ENCODE data around the gene PEX11A. TPM values are rescaled to one million over a fixed set of nuclear protein-coding genes. Genes with fewer than 3 reads are reported as not detected.

Gene PEX11A
- total RNA-seq, 1 donor: 0.42 TPM

GRCh38 chr15:89632563-89633430, 57.8 kb downstream of the PEX11A start:
- H3K9me3 ChIP-seq (ENCODE audit: low read depth, low read length): no peaks in the 10 kb centered on the region
- H3K4me1 ChIP-seq (ENCODE audit: insufficient read depth, low read length): no peaks in the 10 kb centered on the region
- no peak overlapping the region for H3K4me3 ChIP-seq (ENCODE audit: low read length)
- H3K27me3 ChIP-seq (ENCODE audit: insufficient read depth, low read length): no peaks in the 10 kb centered on the region

DNA sequence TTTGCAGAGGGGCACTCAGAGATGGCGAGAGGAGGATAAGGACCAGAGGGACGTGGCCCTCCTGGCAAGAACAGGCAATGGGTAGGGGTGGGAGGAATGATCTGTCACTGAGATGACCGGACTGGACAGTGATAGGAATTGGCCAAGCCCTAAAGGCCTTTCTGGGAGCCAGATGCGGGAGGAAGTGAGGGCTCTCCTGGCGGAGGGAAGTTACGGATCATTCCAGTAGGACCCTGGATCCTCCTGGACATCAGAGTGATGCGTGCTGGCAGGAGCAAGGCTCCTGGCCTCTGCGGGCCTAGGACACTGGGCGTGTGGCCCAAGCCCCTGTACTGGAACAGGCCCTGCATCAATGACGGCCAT, 58.7 kb downstream of the PEX11A start:
- Histone ChIP-seq H3K27me3 (ENCODE audit: insufficient read depth, low read length) (no peaks in the 10 kb centered on the region), H3K4me1 (ENCODE audit: insufficient read depth, low read length) (no peaks in the 10 kb centered on the region), H3K9me3 (ENCODE audit: low read depth, low read length) (no peaks in the 10 kb centered on the region), H3K4me3 (ENCODE audit: low read length) (no peak overlapping the region)

Other genes with a start within 250 kb of the PEX11A start
- gene RHCG, start 194.2 kb downstream of the PEX11A start, total RNA-seq: not detected
- gene TICRR, start 115.3 kb downstream of the PEX11A start, total RNA-seq: 0.10 TPM
- 0.21 TPM for gene KIF7, start 35.3 kb downstream of the PEX11A start, total RNA-seq
- under 0.01 TPM for gene PLIN1, start 11.4 kb downstream of the PEX11A start, total RNA-seq
- gene WDR93, start 57 bp upstream of the PEX11A start, total RNA-seq: not detected
- not detected for gene MESP1, start 60.5 kb upstream of the PEX11A start, total RNA-seq
- not detected for gene MESP2, start 85.6 kb upstream of the PEX11A start, total RNA-seq
- 98.8 TPM for gene ANPEP, start 124.1 kb upstream of the PEX11A start, total RNA-seq
- 38.9 TPM for gene AP3S2, start 203.2 kb upstream of the PEX11A start, total RNA-seq
- 2.9 TPM for gene ARPIN, start 222.2 kb upstream of the PEX11A start, total RNA-seq